Astrocyte (in vitro differentiated cells and primary cell): Measurements from ENCODE around the gene KISS1R.

Experiments used
- CTCF ChIP-seq: IDR thresholded peaks from 2 replicates; pipeline ENCODE4 v1.5.1; 2011; ENCODE audit warnings: low read depth, mild to moderate bottlenecking, inconsistent platforms, low read length, moderate library complexity; ENCODE audit not compliant: insufficient read depth
- EZH2 ChIP-seq: IDR thresholded peaks from 2 replicates; pipeline ENCODE4 v1.6.1; 2012; ENCODE audit warnings: mild to moderate bottlenecking, low read length, inconsistent platforms; ENCODE audit not compliant: insufficient read depth

- TF ChIP-seq CTCF (no peak), EZH2 (no peak)
Observed at GRCh38 chr19:903266-903797, 13.8 kb upstream of the KISS1R start.
